Measurements from ENCODE around the gene POGLUT2.

The POGLUT2 gene

DNA sequence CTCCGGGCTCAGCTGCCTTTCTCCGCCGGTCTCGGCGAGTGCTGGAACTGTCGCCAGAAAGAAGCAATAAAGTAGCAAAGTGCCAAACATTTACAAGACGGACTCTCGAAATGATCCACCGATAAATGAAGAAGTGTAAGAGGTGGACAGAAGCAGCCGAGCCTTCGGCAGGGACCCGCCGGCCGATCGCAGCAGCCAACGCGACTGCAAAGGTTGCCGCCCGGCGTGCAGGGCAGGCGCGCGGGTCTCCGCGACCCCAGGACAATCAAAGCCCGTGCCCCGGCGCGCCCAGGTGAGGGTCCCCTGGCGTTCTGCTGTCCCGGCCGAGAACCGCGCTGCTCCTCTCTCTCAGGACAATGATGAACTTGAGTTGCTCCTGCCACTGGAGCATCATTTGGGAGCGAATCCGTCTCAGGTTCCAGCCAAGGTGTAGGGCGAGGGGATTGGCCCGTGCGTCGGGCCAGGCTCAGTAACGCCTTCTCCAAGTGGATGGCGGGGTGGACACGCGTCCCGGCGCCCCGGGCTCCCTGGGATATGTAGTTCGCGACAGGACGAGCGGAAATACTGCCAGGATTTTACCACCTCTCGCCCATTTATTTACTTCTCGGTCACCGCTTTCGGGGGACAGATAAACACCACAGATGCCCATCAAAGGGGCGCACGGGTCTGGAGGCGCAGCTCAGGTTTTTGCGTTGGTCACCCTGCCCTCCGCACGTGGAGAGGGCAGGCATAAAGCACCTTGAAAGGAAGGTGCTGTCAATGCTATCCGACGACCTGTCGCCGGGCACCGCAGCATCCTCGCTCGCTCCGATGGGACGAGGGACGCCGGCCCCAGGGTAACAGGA, at the start of gene POGLUT2, which contains the start of gene BIVM:
TSS of gene POGLUT2 (minus strand) at position 396 of the 845 bp plus-strand sequence. CDS start at position 90, 306 bp downstream.
TSS of gene BIVM (plus strand) at position 539 of the 845 bp plus-strand sequence. CDS start 8,149 bp downstream, outside the sequence.
- peak; percentile 87 to 93 (median 89) for DNase-seq

DNA sequence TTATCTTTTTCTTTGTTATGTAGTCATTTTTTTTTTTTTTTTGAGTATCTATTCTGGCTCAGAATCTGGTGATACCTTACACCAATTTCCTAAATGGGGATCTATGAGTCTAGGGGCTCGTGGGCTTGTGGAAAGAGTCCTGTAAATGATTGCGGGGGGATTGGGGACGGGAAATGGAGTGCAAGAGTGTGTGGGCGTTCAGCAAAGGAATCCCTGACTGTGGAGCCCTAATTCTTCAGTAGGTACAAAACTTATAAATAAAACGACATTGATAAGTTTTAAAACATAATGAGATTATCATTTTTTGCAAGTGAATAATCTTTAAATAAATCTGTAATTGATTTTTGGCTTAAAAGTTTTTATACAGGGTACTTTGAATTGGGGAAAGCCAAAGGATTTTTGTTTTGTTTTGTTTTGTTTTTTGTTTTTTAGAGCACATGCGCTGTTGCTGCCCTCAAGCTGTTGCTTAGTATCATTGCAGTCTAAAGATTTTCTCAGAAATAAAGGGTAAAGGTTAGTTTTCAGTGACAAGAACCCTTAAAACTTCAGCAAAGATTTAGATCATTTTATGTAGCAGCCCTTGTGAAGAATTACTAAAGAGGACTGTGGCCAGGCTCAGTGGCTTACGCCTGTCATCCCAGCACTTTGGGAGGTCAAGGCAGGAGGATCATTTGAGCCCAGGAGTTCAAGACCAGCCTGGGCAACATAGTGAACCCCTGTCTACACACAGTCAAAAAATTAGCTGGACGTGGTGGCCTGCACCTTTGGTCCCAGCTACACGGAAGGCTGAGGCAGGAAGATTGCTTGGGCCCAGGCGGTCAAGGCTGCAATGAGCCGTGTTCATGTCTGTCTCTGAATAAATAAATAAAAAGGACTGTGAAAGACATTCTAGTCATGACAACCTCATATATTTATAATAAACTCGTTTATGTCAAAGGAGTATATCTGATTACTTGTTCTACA, 48.8 kb upstream of the POGLUT2 start:
- peak; percentile 32 to 62 (median 60) for DNase-seq

DNA sequence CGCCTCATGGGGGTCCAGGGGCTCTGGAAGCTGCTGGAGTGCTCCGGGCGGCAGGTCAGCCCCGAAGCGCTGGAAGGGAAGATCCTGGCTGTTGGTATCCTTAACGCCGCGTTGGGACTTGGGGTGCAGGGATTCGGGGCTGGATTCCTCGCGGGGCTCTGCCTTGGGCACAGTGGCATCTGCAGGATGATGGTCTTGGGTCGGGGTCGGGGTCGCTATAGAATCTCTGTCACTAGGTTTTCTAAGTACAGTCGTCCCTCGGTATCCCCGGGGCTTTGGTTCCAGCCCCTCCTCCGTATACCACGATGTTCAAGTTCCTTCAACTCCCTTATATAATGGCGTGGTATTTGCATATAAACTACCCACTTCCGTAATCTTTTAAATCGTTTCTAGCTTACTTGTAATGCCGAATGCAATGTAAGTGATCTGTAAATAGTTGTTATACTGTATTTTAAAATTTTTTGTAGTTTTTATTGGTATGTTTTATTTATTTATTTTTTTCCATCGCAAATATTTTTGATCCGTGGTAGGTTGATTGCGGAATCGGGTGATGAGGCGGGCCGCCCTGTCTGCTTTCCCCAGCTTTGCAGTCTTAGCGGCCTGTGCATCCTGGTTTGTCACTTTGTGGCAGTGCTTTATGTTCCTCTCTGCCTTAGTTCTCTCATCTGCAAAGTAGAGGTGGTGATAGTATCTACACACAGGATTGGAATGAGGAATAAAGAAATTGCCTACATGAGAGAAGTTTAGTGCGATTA, 47.7 kb upstream of the POGLUT2 start:
- DNase-seq, result peak; percentile 66 to 73 (median 71)

DNA sequence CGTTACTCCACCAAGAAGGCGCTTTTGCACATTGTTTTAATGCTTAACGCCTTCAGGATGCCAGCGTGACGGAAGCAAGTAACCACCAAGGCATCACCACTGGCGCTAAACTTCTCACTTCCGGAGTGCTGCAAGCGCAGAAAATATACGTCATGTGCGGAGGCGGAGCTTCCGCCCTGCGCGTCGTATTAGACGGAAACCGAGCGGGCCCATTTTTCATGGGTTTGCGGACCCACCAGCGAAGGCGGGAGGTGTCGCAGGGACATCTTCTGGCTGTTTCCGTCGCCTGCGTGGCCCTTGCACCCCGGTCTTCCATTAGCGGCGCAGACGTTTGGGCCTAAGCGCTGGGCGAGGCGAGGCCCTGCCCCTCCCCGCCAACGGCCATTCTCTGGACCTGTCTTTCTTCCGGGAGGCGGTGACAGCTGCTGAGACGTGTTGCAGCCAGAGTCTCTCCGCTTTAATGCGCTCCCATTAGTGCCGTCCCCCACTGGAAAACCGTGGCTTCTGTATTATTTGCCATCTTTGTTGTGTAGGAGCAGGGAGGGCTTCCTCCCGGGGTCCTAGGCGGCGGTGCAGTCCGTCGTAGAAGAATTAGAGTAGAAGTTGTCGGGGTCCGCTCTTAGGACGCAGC, 47.0 kb upstream of the POGLUT2 start, which contains the start of gene ERCC5:
TSS of gene ERCC5 (plus strand) at position 403 of the 631 bp plus-strand sequence. CDS start 235 bp downstream, outside the sequence.
- DNase-seq, result peak; percentile 98 to 99 (median 99)

DNA sequence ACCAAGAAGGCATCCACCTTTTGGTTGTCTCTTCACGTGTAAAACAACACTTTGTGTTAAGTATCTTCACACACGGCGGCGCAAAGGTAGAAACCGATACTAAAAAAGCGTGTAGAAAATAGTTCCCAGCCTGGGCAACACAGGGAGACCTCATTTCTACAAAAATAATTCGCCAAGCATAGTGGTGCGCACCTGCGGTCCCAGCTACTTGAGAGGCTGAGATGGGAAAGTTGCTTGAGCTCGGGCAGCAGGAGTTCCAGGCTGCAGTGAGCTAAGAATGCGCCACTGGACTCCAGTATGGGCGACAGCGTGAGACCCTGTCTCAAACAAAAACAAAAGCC, 46.5 kb upstream of the POGLUT2 start:
- DNase-seq, result no peak

DNA sequence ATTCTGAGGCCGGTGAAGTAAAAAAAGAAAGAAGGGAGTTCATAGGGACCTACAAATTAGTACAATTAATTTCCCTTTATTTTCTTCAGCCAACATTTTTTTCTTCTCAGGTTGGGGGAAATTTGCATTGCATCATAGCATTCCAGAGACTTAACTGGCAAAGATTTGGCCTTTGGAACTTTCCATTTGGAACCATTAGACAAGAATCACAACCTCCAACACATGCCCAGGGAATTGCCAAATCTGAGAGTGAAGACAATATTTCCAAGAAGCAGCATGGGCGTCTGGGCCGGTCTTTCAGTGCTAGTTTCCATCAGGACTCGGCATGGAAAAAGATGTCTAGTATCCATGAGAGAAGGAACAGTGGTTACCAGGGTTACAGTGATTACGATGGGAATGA, 40.7 kb upstream of the POGLUT2 start:
- no peak for DNase-seq

DNA sequence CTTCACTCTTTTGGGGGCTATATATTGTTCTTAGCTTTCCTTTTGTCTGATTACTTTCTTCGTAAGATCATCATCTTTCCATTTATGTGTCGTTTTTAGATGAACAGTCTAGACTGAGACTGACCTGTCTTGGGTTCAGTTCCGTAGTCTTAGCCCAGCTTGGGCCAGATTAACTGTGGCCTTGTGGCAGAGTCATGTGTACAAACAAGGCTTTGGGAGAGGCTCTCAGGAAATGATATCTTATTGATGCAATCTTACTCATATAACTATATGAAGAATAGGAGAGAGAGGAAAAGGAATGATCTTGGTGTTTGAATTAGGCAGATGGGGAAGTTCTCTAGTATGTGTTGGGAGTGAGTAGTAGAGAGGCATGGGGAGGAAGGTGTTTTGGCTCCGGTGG, 40.2 kb upstream of the POGLUT2 start:
- no peak for DNase-seq

DNA sequence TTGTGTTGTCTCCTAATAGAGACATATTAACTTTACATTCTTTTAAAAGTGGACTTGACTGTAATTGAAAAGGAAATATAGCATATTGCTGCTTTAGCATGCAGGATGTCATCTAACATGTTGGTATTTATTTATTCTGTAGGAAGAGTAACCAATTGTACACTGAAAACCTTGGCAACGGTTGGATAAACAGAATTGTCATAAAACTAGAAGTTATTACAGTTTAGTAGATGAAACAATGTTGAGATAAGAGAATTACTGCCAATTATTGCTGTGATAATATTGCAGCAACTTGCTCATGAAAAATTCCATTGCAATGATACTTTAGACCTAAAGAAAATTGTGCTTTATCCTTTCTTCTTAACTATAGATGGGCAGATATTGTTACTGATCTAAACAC, 39.5 kb upstream of the POGLUT2 start:
- DNase-seq, result no peak

DNA sequence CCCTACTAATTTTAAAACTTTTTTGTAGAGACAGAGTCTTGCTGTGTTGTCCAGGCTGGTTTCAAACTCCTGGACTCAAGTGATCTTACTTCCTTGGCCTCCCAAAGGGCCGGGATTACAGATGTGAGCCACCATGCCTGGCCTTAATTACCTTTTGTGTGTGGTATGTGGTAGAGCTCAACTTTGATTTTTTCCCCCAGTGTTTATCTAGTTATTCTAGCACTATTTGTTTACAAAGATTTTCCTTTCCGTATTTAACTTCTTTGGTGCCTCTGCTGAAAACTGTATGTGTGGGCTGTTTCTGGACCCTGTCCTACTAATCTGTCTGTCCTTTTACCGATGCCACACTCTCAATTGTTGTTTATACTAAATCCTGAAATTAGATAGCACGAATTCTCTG, 37.7 kb upstream of the POGLUT2 start:
- DNase-seq, result no peak

DNA sequence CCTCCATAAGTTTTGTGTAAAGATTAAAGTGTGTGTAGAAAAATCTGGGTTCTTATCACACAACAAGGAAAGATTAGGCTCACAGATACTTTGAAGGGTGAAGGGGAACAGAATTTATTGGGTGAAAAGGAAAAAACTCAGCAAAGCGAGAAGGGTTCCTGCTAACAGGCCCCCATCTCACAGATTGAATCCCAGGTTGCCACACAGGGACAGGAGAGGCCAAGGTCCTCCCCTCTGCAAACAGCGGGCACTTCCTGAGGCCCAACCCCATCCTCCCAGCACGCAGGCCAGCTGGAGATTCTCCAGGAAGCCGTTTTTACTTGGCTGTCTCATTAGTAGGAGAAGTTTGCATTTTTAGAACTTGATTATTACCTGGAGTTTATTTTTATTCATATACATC, 31.9 kb upstream of the POGLUT2 start:
- DNase-seq, result no peak

DNA sequence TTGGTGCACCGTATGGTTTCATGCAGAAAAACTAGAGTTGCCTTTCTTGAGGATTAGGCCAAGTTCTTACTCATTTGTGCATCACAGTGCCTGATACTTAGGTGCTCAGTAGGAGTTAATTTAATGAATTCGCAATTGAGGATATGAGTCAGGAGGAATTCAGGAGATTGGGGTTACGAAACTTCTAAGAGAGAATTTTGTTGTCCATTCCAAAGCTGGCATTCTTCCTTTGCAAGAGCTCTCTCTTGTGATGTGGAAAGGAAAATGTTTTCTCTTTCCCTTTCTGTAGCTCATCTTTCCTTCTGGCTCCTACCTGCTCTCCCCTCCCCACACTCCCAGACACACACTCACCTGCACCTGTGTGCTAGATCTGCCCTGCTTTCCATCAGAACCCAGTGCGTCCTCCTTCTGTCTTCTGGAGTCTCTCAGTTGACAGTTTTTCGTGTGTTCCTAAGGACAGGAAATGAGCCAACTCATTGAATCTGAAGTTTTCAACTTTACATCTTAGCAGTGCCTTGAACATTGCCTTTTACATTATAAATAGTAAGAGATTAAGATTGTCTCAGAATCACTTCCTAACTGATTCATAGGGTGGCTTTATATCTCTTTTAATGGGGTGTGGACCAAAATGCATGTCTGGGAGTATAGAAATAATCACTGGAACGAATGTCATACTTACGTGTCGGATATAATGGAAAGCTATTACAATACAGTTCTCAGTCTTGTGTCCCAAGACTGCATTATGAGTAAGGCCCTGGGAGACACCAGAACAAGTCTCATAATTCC, 27.3 kb upstream of the POGLUT2 start:
- DNase-seq, result no peak

DNA sequence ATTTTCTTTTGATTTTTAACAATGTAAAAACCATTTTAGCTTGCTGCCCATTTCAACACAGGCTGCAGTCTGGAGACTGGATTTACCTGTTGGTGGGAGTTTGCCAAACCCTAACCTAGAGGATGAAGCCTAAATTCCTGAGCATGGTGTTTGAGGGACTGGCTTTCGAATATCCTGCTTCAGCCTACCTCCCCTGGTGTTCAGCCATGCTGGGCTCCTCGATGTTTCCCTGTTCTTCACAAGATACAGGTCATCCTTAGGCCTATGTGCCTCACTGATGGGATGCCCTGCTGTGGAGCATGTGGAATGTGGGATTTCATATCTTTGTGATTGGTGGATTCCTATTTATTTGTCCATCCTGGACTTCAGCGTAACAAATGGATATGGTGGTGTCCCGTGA, 26.6 kb upstream of the POGLUT2 start:
- DNase-seq, result no peak

DNA sequence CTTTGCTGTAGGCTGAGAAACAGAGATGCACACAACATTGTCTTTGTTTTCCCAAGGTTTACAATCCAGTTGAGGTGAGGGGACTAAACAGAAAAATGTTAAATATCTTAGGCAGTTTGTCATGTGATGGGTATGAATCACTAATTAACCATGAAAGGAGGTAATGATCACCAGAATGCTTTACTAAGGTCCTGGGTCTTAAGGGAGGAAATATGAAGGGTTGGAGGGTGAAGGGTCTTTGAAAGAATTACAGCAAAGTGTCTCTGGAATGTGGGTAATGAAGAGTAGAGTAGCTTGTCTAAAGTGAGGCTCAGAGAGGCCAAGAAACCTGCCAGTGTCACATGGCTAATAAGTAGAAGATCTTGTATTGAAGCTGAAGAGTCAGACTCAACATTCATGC, 19.1 kb upstream of the POGLUT2 start:
- no peak for DNase-seq

DNA sequence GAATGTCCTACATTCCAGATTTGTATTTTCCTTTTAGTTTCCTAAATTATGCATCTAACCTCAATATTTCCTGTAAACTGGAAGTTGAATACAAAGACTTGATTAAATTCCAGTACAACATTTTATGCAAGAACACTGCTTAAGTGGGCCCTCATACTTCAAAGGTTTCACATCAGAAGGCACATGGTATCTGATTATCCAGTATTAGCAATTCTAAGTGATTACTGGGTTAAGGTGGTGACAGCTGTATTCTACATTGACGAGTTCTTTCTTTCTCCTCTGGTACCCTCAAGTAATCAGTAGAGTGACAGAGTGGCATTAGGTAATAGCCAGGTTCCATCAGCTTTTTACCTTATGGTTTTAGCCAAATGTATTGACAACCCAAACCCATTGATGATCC, 18.5 kb upstream of the POGLUT2 start:
- no peak for DNase-seq

DNA sequence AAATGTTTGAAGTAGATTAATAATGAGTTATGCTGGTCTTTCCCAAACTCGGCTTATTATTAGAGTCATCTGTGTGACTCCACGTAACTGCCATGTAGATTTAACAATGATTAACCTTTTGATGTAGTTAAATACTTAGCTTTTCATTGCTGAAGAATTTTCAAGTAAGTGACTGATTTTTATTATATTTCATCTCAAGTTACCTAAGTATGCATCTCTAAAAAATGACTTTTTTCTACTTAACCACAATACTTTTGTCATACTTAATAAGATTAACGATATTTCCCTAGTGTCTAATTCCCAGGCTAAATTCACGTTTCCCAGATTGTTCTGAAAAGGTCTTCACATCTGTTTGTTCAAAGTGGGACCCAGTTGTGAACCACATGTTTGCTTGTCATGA, 17.9 kb upstream of the POGLUT2 start:
- no peak for DNase-seq

DNA sequence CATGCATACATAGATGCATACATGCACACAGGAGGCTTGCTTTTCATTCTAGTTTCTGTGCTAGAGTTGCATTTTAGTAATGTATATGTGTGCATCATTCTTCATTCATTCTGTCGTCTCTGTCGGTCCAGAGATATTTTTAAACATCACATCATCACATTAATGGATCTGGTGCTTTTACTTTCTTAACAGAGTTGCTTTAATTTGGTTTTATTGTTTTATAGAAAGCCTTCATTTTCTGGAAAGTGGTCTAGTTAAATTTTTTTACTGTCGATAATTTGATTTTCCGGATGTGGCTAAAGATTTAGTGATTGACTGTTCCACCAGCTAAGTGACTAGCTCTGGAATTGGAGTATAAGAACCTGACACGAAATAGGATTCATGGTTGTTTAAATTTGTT, 17.0 kb upstream of the POGLUT2 start:
- no peak for DNase-seq

DNA sequence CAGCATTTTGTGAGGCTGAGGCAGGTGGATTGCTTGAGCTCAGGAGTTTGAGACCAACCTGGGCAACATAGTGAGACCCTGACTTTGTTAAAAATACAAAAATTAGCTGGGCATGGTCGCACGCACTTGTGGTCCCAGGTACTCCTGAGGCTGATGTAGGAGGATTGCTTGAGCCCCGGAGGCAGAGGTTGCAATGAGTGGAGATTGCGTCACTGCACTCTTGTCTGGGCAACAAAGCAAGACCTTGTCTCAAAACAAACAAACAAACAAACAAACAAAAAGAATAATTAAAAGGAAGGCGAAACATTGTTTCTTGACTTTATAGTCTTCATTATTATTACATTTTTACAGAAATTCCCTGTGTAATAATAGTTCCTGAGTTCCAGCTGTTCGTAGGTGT, 16.0 kb upstream of the POGLUT2 start:
- DNase-seq, result no peak

DNA sequence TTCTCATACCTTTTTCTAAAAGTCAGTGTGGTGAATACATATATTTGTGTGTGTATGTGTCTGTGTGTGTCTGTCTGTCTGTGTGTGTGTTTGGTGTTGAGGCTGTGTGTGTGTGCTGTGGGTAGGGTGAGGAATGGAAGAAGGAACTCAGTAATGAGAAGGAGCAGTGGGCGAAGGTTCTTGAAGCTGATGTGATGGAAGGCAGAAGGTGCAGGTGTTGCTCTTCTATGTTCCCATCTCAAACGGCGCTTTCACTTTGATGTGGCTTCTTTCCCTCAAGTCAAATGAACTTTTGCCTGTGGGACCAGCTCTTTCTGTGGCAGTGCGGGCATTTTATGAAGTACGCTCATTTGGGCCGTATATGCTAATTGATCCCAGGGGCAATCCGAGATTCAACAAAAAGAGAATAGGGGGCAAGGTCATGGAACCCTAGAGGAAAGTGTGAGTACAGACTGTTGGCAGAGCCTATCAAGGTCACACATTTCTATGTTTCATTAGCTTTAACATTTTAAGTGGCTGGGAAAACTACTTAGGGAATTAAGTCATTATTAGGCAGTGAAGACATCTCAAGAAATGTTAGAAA, 15.3 kb upstream of the POGLUT2 start:
- no peak for DNase-seq

DNA sequence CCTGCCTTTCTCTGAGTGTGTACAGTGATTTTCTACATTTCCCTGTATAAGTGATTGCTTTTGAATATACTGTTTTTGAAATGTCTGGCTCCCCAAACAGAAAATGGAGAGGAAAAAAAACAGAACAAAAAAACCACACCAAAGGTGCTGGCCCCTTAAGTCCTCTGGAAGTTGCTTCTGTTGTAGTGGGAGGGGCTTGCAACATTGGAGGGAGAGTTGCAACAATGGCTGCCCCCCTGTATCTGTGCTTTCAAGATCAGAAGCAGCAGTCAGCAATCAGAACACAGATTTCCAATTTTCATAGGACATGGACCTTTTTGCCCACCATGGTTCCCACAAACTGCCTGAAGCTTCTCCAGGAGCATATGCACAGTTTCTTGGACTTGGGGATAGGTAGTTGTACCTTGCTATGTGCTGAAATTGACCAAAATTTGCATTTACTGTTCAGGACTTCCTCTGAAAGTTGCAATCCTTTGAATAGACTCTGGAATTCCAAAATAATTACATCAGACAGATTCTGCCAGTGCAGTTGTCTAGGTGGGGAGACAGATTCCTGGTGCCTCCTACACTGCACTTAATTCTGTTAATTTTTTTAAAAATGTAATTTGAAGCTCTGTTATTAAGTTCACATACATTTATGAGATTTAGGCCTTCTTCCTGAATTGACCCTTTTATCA, 14.0 kb upstream of the POGLUT2 start:
- DNase-seq, result no peak

DNA sequence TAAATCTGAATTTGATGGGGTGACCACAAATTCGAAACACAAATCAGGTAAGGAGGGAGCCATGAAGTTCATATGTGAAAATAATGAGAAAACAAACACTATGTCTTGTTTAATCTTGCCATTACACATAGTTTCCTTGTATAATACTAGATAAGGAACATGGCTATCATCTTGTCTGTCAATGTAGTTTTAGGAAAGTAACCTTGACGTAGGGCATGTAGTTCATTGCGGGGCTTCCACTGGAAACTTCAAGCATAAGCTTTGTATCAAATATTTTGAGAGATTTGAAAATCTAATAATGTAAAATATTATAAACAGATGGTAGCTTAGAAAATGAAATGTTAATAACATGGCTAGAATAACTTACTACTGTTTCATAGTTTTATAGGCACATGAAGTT, 8.9 kb upstream of the POGLUT2 start:
- no peak for DNase-seq

Data from suppressor macrophage treated with lipopolysaccharide for 1 hour (primary cell).